ENCODE measurements around the gene FOXJ1.
A peak's percentile ranks its signal among the peaks of the same experiment; 100 is the strongest.

Gene FOXJ1

GRCh38 chr17:76123749-76124581 is 17.1 kb downstream of the FOXJ1 start:
- DNase-seq = no peak

- DNase-seq = no peak
Measured at GRCh38 chr17:76123191-76123499, 17.9 kb downstream of the FOXJ1 start.

- DNase-seq = no peak
Measured at GRCh38 chr17:76122431-76123190, 18.4 kb downstream of the FOXJ1 start.

- DNase-seq = no peak
Measured at GRCh38 chr17:76121932-76122430, 19.1 kb downstream of the FOXJ1 start.

GRCh38 chr17:76120658-76121008 is 20.4 kb downstream of the FOXJ1 start:
- DNase-seq = no peak

- DNase-seq = no peak
Measured at GRCh38 chr17:76119409-76120371, 21.4 kb downstream of the FOXJ1 start.

- DNase-seq = no peak
Measured at GRCh38 chr17:76115138-76115754, 25.8 kb downstream of the FOXJ1 start.

- DNase-seq = no peak
Measured at GRCh38 chr17:76111956-76112355, 29.1 kb downstream of the FOXJ1 start.

GRCh38 chr17:76107509-76107908 is 33.5 kb downstream of the FOXJ1 start:
- DNase-seq = no peak

- no peak for DNase-seq
Measured at GRCh38 chr17:76106703-76107102, 34.3 kb downstream of the FOXJ1 start.

- no peak for DNase-seq
Measured at GRCh38 chr17:76104896-76105231, 36.2 kb downstream of the FOXJ1 start.

- DNase-seq = no peak
Measured at GRCh38 chr17:76104140-76104895, 36.7 kb downstream of the FOXJ1 start.

- peak; percentile 50 for DNase-seq
Measured at GRCh38 chr17:76103274-76104139, 37.5 kb downstream of the FOXJ1 start, which contains the start of gene EXOC7. EXOC7 (minus strand) TSS chr17:76103787; CDS start chr17:76103692, 95 bp downstream.

GRCh38 chr17:76102944-76103273 is 38.1 kb downstream of the FOXJ1 start:
- no peak for DNase-seq

- no peak for DNase-seq
Measured at GRCh38 chr17:76097716-76098295, 43.2 kb downstream of the FOXJ1 start.

GRCh38 chr17:76095943-76096342 is 45.1 kb downstream of the FOXJ1 start:
- no peak for DNase-seq

- DNase-seq = no peak
Measured at GRCh38 chr17:76094046-76094445, 47.0 kb downstream of the FOXJ1 start.

- DNase-seq = no peak
Measured at GRCh38 chr17:76092526-76093413, 48.3 kb downstream of the FOXJ1 start.

GRCh38 chr17:76091526-76092286 is 49.3 kb downstream of the FOXJ1 start:
- DNase-seq = no peak
